ENCODE measurements around the gene ECI1. TPM values are rescaled to one million over a fixed set of nuclear protein-coding genes. Genes with fewer than 3 reads are reported as not detected.
"Not testable (repeated sequence)": the region's sequence is repeated elsewhere in the genome, so short reads cannot be mapped to it uniquely, and the experiment has no call there.

ECI1 gene
- total RNA-seq, 4 donors from 2014 or later = 37.1 to 69.9 (median 54.5) TPM

- TF ChIP-seq POLR2A (IDR thresholded peaks at IDR 0.05) = no peak
- no peak for TF ChIP-seq CTCF (IDR thresholded peaks at IDR 0.05)
- intact Hi-C loops (cut with DNase I; ENCODE audit: low total_unique reads) = no loop called here
- no peak for DNase-seq (ENCODE audit: low spot score in 2 of 2)
- WGBS, 2 donors = 87 to 91% methylated on average over 8 to 16 of the region's 23 CpGs
- H3K4me3 ChIP-seq (ENCODE audit: low read depth, poor library complexity, severe bottlenecking) = no peak overlapping the region
These were observed 44.5 kb downstream of the ECI1 start for GRCh38 chr16:2206780-2207433.

- DNase-seq (ENCODE audit: low spot score in 2 of 2) = no peak
- TF ChIP-seq CTCF (IDR thresholded peaks at IDR 0.05) = no peak
- TF ChIP-seq POLR2A (IDR thresholded peaks at IDR 0.05) = no peak
- WGBS, 2 donors = 80 to 85% methylated on average over 18 of the region's 18 CpGs
These were observed 45.0 kb downstream of the ECI1 start for GRCh38 chr16:2206420-2206779.

GRCh38 chr16:2205967-2206313 is 45.4 kb downstream of the ECI1 start:
- peak overlapping the region; percentile 49 for H3K4me3 ChIP-seq (ENCODE audit: low read depth, poor library complexity, severe bottlenecking)
- TF ChIP-seq CTCF (IDR thresholded peaks at IDR 0.05) = no peak
- TF ChIP-seq POLR2A (IDR thresholded peaks at IDR 0.05) = no peak
- intact Hi-C loops (cut with DNase I; ENCODE audit: low total_unique reads) = no loop called here
- 4 to 10% methylated on average over 12 to 16 of the region's 16 CpGs for WGBS, 2 donors
- DNase-seq (ENCODE audit: low spot score in 2 of 2) = no peak

More at GRCh38 chr16:2206420-2206779, 45.0 kb downstream of the ECI1 start:
- intact Hi-C loops (cut with DNase I; ENCODE audit: low total_unique reads) = no loop called here
- H3K4me3 ChIP-seq (ENCODE audit: low read depth, poor library complexity, severe bottlenecking) = no peak overlapping the region

- intact Hi-C loops (cut with DNase I; ENCODE audit: low total_unique reads) = no loop called here
- peak; percentile 62 to 96 for DNase-seq (ENCODE audit: low spot score in 2 of 2)
- 0% methylated on average over 27 to 55 of the region's 93 CpGs for WGBS, 2 donors
- TF ChIP-seq CTCF (IDR thresholded peaks at IDR 0.05) = no peak
- TF ChIP-seq POLR2A (IDR thresholded peaks at IDR 0.05) = peak in 1 of 2 donors; percentile 34
- peak within 1 kb of the TSS; percentile 49 for H3K4me3 ChIP-seq (ENCODE audit: low read depth, poor library complexity, severe bottlenecking)
These were observed 46.1 kb downstream of the ECI1 start, which contains the start of gene MLST8 for GRCh38 chr16:2205104-2205966. Gene MLST8 (plus strand): TSS chr16:2205454. CDS start chr16:2206086, 632 bp downstream.

- no peak overlapping the region for H3K4me3 ChIP-seq (ENCODE audit: low read depth, poor library complexity, severe bottlenecking)
- intact Hi-C loops (cut with DNase I; ENCODE audit: low total_unique reads) = no loop called here
- TF ChIP-seq CTCF (IDR thresholded peaks at IDR 0.05) = no peak
- no peak for TF ChIP-seq POLR2A (IDR thresholded peaks at IDR 0.05)
- WGBS, 2 donors = 82 to 83% methylated on average over 13 of the region's 13 CpGs
- no peak for DNase-seq (ENCODE audit: low spot score in 2 of 2)
These were observed 46.8 kb downstream of the ECI1 start for GRCh38 chr16:2204416-2205103.

GRCh38 chr16:2203119-2203688 is 48.2 kb downstream of the ECI1 start:
- WGBS, 2 donors = 94% methylated on average over 8 of the region's 8 CpGs
- H3K4me3 ChIP-seq (ENCODE audit: low read depth, poor library complexity, severe bottlenecking); intact Hi-C loops (cut with DNase I; ENCODE audit: low total_unique reads); DNase-seq (ENCODE audit: low spot score in 2 of 2): not testable (repeated sequence)
